ENCODE data around the gene ADAM33.

ADAM33 gene

DNA sequence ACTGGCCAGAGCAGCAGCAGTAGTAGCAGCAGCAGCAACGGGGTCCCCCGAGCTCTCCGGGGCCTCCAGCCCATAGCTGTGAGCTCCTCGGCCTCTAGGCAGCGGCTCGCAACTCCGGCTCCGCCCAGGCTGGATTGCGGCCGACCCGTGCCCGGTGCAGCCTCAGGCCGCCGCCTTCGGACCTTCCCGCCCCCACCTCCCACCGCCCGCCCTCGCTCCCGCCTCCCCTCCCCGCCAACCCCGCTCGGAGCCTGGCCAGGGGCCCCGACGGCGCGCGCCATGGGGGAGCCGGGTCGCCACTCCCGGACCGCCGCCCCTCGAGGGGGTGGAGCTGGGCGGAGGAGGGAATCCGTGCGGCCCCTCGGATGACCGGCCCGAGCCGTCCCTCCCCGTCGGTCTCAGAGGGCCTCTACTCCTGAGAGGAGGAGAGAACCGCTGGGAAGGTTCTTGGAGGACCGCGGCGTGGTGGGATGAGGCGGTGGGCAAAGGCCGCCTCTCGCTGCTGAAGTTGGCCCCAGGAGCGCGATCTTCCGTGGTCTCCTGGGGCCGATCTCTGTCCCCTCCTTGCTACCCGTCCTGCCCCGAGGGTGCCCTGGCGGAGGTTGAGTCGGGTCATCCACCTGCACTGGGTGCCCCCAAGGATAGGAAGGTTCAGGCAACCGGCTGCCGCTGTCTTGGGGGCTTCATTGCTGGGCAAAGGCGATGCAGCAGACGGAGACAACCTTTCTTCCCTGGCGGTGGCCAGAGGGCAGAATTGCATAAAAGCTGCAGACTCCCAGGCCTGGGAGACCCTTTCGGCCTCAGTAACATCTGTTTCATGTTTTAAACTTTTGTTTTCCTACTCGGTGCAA is at the start of gene ADAM33:
ADAM33 (minus strand) TSS at position 80 of the 851 bp plus-strand sequence; CDS start at position 74, 6 bp downstream.
- DNase-seq = no peak

DNA sequence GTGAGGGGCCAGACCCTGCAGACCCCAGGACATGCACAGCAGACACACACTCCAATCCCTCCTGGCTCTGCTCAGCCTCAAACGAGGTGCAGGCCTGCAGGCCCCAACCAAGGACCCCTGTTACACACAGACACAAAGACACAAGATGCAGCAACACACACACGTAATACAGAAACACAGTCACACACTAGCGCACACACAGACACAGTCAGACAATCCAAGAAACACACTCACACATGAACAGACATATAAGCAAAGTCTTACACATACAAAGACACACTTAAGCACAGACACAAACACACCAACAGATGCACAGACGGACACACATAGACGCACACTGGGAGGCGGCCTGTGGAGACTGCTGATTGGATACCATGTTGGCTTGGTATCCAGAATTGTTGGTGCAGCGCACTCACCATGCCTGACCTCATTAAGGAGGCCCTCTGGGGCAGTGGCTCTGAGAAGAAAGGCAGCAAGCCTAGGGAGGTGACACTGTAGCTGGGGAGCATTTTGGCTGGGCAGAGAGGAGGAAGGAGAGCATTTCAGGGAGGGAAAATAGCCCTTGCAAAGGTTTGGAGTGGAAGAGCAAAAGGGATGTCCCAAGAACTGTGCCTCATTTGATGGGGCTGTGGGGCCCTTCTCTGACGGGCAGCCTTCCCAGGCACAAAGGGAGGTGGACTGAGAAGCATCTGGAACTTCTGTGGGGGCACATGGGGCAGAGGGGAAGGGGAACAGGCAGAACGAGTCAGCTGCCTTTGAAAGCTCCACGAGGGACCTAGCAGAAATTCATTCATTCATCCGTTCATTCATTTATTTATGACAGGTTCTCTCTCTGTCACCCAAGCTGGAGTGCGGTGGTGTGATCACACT is 49.2 kb upstream of the ADAM33 start:
- no peak for DNase-seq

DNA sequence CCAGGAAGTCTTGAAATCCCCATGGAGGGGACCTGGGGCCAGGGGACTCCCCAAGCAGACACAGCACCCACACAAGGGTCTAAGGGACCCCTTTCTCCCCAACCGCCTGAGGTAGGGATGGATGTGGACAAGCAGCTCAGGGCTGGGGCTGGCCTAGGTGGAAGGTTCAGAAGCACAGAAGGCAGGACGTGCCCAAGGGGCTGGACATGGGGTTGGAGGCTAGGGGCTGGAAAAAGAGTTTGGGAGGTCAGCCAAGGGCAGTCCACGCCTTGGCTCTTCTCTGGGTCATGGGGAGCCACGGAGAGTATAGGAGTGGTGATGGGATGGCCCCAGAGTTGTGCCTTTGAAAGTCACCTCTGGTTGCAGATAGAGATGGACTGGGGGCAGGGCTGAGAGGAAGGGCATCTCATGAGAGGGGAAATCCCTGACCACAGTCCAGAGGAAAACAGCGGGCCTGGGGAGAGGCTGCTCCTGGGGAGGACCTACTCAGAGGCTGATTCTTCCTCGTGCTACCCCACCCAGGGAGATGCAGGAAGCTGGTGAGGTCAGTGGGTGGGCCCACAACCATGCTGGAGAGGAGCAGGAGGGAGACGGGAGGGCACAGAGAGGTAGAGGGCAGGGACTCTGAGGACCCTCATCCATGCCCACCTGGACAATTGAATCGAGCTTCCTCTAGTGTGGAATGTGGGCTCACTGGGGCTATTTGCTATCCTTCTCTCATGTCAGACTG is 48.2 kb upstream of the ADAM33 start:
- no peak for DNase-seq

- DNase-seq = no peak
Measured at GRCh38 chr20:3729378-3729777, 47.6 kb upstream of the ADAM33 start.

- no peak for DNase-seq
Measured at GRCh38 chr20:3728876-3729275, 47.1 kb upstream of the ADAM33 start.

DNA sequence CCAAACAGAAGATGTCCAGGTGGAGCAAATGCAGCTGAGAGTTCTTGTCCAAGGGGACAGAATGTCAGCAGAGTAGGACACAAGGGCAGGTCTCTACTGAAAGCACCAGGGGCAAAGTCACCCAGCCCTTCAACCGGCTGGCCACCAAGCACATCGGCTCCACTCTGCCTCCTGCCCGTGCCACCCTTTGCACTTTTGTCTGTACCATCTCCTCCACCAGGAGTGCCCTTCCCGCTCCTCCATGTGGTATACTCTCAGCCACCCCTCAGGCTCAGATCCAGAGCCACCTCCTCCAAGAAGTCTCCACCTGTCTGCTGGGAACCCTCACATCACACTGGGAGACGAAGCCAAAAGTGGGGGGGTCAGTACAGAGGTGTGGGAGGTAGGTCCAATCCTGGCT is 46.5 kb upstream of the ADAM33 start:
- no peak for DNase-seq

DNA sequence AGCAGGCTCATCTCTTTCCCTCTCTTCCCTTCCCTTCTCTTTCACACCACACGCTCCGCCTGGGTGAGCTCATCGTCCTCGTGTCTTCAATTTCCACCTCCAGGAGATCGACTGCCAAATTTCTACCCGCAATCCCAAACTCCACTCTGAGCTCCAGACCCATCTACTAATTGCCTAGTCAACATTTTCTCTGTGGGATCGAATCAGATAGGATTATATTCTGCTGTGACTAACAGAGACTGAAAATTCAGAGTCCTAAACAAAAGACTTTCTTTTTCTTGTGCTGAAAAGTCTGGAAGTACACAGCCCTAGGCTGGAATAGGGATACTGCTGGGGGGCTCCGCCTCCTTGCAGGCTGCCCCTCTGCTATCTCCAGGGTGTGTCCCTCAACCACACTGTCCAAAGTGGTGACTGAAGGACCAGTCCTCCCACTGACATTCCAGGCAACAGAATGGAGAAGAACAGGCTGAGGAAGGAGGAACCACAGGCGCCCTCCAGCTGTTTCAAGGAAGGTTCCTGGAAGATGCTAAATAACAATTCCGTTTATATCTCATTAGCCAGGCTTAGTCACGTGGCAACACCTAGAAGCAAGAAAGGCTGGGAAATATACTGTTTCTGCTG is 45.7 kb upstream of the ADAM33 start:
- DNase-seq = no peak

DNA sequence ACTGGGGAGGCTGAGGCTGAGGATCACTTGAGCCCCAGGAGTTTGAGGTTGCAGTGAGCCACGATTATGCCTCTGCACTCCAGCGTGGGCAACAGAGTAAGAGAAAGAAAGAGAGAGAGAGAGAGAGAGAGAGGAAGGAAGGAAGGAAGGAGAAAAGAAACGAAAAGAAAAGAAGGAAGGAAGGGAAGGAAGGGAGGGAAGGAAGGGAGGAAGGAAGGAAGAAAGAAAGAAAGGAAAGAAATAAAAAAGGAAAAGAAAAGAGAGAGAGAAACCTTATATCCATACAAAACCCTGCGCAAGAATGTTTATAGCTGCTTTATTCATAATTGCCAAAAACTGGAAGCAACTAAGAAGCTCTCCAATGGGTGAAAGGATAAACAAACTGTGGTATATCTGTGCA is 42.5 kb upstream of the ADAM33 start:
- no peak for DNase-seq

GRCh38 chr20:3723284-3723683 is 41.5 kb upstream of the ADAM33 start:
- DNase-seq = no peak

GRCh38 chr20:3721912-3722311 is 40.1 kb upstream of the ADAM33 start:
- no peak for DNase-seq

DNA sequence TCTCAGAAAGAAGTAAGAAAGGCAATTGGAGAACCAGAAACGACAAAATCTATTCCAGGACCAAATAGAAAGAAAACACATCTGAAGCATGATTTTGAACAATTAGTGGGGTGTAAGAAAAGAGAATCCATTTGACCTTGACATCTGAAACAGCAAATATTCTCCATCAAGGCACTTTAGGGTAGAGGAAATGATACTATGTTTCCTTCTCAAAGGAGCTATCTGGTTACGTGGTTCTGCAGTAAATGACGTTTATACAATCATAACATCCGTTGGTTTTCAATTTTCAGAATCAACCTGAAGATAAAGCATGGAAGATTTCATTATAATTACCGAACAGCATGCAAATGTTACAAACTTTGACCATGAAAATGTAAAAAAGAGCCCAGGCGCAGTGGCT is 38.8 kb upstream of the ADAM33 start:
- DNase-seq = no peak

GRCh38 chr20:3720068-3720467 is 38.3 kb upstream of the ADAM33 start:
- DNase-seq = no peak

GRCh38 chr20:3719046-3719445 is 37.2 kb upstream of the ADAM33 start:
- no peak for DNase-seq

GRCh38 chr20:3716195-3716834 is 34.5 kb upstream of the ADAM33 start:
- DNase-seq = peak; percentile 61

DNA sequence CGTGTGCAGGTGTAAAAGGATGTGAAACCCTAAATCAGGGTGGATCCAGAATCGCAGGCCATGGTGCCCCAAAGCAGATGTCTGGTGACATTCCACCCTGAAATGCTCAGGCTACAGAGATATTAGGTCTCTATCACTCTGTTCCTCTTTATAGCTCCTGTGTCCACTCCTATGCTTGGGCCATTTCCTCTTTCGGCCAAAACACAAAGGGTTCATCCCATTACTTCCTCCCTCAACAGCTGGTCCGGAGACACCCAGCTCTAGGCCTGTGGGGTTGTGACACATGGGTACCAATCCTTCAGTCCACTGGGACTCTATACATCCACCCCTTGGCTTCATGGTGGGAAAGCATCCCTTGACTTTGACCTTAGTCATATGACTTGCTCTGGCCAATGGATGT is 32.3 kb upstream of the ADAM33 start:
- no peak for DNase-seq

- DNase-seq = no peak
Measured at GRCh38 chr20:3712279-3712873, 30.6 kb upstream of the ADAM33 start, which contains the start of gene SIGLEC1. SIGLEC1 (minus strand) TSS chr20:3712600; CDS start chr20:3707128, 5,472 bp downstream.

GRCh38 chr20:3711484-3711941 is 29.7 kb upstream of the ADAM33 start:
- DNase-seq = no peak

- DNase-seq = peak; percentile 71
Measured at GRCh38 chr20:3710703-3711483, 29.1 kb upstream of the ADAM33 start.

DNA sequence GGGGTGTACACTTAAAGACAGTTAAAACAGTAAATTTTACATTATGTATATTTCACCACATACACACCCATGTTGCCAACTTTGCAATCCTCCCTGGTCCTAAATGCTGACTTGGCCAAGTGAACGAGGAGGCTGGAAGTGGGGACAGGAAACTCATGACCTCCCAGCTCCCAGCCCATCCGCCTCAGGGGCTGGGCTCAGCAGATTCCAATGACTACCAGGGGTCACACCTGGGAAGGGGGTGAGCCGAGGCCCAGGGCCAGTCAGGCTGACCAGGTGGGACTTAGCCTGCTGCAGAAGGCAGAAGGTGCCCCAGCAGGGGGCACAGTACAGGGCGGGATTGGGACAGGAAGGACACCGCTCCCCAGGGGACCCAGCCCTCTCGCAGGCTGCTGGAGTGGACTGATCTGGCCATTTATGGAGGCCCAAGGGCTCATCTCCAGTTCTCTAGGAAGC is 28.2 kb upstream of the ADAM33 start:
- DNase-seq = no peak

GRCh38 chr20:3707508-3707899 is 25.7 kb upstream of the ADAM33 start:
- no peak for DNase-seq
